ENCODE measurements around the gene FADS2. TPM values are rescaled to one million over a fixed set of nuclear protein-coding genes. Genes with fewer than 3 reads are reported as not detected.
A peak's percentile ranks its signal among the peaks of the same experiment; 100 is the strongest.

FADS2 gene
- total RNA-seq, 2 experiments from 2014 or later = 0.95 to 2.8 TPM

DNA sequence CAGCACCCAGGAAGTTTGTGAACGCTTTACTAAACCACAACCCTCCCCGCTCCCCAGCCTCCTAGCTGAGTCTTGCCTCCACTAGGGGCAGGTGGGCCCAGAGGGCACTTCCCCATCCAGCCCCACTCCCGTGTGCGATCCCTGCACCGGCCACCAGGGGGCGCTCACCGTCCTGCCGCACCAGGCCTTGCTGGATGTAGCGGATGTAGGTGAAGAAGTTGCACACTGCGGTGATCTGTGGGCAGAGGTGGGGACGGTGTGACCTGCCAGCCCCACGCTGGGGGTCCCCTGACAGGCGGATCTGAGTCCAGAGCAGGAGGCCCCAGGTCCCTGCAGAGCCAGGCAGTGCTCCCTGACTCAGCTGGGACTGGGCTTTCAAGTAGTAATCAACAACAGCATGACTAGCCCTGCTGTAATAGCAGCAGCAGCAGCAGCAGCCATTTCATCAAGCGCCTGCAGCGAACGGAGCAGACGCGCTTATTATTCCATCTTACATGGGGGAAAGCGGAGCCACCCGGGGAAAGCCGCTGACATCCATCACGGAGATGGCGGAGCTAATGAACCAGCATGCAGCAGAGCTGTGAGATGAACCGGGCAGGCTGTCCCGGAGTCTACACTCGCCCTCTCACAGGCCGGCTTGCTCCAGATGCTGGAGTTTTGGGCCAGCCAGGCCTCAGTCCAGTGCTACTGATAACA, 71.2 kb downstream of the FADS2 start:
- Histone ChIP-seq H3K36me3 (ENCODE audit: insufficient read depth, low read length) (no peaks in the 10 kb centered on the region), H3K4me3 (ENCODE audit: low read depth, low read length, poor library complexity, severe bottlenecking) (no peak overlapping the region), H3K9me3 (ENCODE audit: low read length) (no peaks in the 10 kb centered on the region), H3K4me2 (ENCODE audit: low read length) (peak overlapping the region; percentile 39; the same call in 1 of the 2 replicates), H3K9me2 (ENCODE audit: insufficient read depth, low read length) (no peaks in the 10 kb centered on the region), H3K79me2 (ENCODE audit: insufficient read depth, low read depth, low read length) (no peaks in the 10 kb centered on the region), H3K4me1 (ENCODE audit: insufficient read depth, low read length, poor library complexity, severe bottlenecking) (peaks cover 14% of the 10 kb centered on the region), H3K27ac (ENCODE audit: low read depth, low read length, poor library complexity, severe bottlenecking) (no peak overlapping the region), H2AFZ (ENCODE audit: low read length) (peak overlapping the region; percentile 37; the same call in 1 of the 2 replicates), H4K20me1 (ENCODE audit: insufficient read depth, low read length) (no peaks in the 10 kb centered on the region)
- POLR2A ChIA-PET = interaction anchor here (0.6 to 2.1 kb wide), 6 partner anchors 19 to 102 kb away, joined by 3 to 11 read pairs (median 3); no protein-coding TSS in a partner anchor
- CTCF ChIA-PET (ENCODE audit: unreplicated experiment) = interaction anchor here (0.5 to 4.2 kb wide), 18 partner anchors 9 to 252 kb away, joined by 3 to 28 read pairs (median 4); no protein-coding TSS in a partner anchor
- no peak for TF ChIP-seq EZH2phosphoT487 (IDR thresholded peaks at IDR 0.05; ENCODE audit: borderline replicate concordance, low read depth, low read length)
- TF ChIP-seq, protein P1, sequence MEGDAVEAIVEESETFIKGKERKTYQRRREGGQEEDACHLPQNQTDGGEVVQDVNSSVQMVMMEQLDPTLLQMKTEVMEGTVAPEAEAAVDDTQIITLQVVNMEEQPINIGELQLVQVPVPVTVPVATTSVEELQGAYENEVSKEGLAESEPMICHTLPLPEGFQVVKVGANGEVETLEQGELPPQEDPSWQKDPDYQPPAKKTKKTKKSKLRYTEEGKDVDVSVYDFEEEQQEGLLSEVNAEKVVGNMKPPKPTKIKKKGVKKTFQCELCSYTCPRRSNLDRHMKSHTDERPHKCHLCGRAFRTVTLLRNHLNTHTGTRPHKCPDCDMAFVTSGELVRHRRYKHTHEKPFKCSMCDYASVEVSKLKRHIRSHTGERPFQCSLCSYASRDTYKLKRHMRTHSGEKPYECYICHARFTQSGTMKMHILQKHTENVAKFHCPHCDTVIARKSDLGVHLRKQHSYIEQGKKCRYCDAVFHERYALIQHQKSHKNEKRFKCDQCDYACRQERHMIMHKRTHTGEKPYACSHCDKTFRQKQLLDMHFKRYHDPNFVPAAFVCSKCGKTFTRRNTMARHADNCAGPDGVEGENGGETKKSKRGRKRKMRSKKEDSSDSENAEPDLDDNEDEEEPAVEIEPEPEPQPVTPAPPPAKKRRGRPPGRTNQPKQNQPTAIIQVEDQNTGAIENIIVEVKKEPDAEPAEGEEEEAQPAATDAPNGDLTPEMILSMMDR (conservative IDR thresholded peaks at IDR 0.05; ENCODE audit: low read length) = peak; percentile 98
- intact Hi-C loops (cut with micrococcal nuclease; ENCODE audit: unreplicated experiment) = loop anchor here (1.0 to 5.0 kb wide), 4 partner anchors 48 to 208 kb away; no protein-coding TSS in a partner anchor
- peak; percentile 92 for DNase-seq (ENCODE audit: low spot score)
- BruUV-seq (replicated peaks) = no TSS peak

DNA sequence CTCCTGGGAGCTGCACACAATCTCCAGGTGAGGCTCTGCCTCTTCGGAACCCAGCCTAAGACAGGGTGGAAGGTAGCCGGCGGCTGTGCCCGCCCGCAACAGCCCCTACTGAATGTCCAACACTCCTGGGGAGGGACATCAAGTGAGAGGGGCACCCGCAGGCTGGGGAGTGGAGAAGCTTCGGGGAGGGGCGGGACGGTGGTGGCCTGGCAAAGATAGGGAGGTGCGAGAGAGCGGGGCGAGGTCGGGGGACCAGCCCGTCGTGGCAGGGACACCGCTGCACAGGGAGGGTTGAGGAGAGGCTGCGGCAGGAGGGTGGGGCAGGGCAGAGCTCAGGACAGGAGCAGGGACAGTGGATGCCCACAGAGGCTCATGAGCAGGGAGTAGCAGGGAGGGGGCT, 72.2 kb downstream of the FADS2 start:
- ChIA-PET CTCF (ENCODE audit: unreplicated experiment) (interaction anchor here (4.2 kb wide), 1 partner anchor 47 kb away, joined by 26 read pairs; no protein-coding TSS in a partner anchor), POLR2A (no interaction called here)
- H3K4me1 ChIP-seq (ENCODE audit: insufficient read depth, low read length, poor library complexity, severe bottlenecking) = peaks cover 14% of the 10 kb centered on the region
- H3K36me3 ChIP-seq (ENCODE audit: insufficient read depth, low read length) = no peaks in the 10 kb centered on the region
- H3K9me3 ChIP-seq (ENCODE audit: low read length) = no peaks in the 10 kb centered on the region
- H3K4me3 ChIP-seq (ENCODE audit: low read depth, low read length, poor library complexity, severe bottlenecking) = no peak overlapping the region
- no peaks in the 10 kb centered on the region for H3K79me2 ChIP-seq (ENCODE audit: insufficient read depth, low read depth, low read length)
- TF ChIP-seq EZH2phosphoT487 (IDR thresholded peaks at IDR 0.05; ENCODE audit: borderline replicate concordance, low read depth, low read length) = no peak
- TF ChIP-seq, protein P1 (conservative IDR thresholded peaks at IDR 0.05; ENCODE audit: low read length) = no peak
- H2AFZ ChIP-seq (ENCODE audit: low read length) = no peak overlapping the region
- no peak overlapping the region for H3K4me2 ChIP-seq (ENCODE audit: low read length)
- no peaks in the 10 kb centered on the region for H3K9me2 ChIP-seq (ENCODE audit: insufficient read depth, low read length)
- no peak overlapping the region for H3K27ac ChIP-seq (ENCODE audit: low read depth, low read length, poor library complexity, severe bottlenecking)
- no peaks in the 10 kb centered on the region for H4K20me1 ChIP-seq (ENCODE audit: insufficient read depth, low read length)
- DNase-seq (ENCODE audit: low spot score) = no peak
- BruUV-seq (replicated peaks) = no TSS peak
- intact Hi-C loops (cut with micrococcal nuclease; ENCODE audit: unreplicated experiment) = no loop called here

DNA sequence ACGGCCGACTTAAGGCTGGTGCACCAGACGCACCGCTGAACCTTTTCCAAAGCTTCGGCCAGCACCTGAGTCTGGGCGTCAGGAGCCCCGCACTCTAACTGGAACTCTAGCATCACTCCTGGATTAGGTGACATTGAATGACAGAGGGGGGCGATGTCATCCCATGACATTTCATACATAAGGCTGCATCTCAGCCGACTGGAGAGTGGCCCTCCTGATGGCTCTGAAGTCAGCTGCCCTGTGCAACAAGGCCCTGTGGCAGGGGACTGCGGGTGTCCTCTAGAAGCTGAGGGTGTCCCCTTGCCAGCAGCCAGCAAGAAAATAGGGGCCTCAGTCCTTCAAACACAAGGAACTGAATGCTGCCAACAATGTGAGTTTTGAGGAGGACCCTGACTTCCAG, 73.3 kb downstream of the FADS2 start:
- POLR2A ChIA-PET = interaction anchor here (0.6 kb wide), 1 partner anchor 21 kb away, joined by 3 read pairs; no protein-coding TSS in a partner anchor
- peaks cover 14% of the 10 kb centered on the region for H3K4me1 ChIP-seq (ENCODE audit: insufficient read depth, low read length, poor library complexity, severe bottlenecking)
- H2AFZ ChIP-seq (ENCODE audit: low read length) = no peak overlapping the region
- CTCF ChIA-PET (ENCODE audit: unreplicated experiment) = interaction anchor here (0.6 to 4.2 kb wide), 2 partner anchors 8 to 46 kb away, joined by 3 to 26 read pairs; no protein-coding TSS in a partner anchor
- H3K9me2 ChIP-seq (ENCODE audit: insufficient read depth, low read length) = no peaks in the 10 kb centered on the region
- no peak for TF ChIP-seq EZH2phosphoT487 (IDR thresholded peaks at IDR 0.05; ENCODE audit: borderline replicate concordance, low read depth, low read length)
- TF ChIP-seq, protein P1 (conservative IDR thresholded peaks at IDR 0.05; ENCODE audit: low read length) = 0 out of 2 replicates have a peak, but pooled peaks have one; percentile 22
- H3K79me2 ChIP-seq (ENCODE audit: insufficient read depth, low read depth, low read length) = no peaks in the 10 kb centered on the region
- no peaks in the 10 kb centered on the region for H3K9me3 ChIP-seq (ENCODE audit: low read length)
- no peaks in the 10 kb centered on the region for H4K20me1 ChIP-seq (ENCODE audit: insufficient read depth, low read length)
- DNase-seq (ENCODE audit: low spot score) = no peak
- no peak overlapping the region for H3K4me3 ChIP-seq (ENCODE audit: low read depth, low read length, poor library complexity, severe bottlenecking)
- no peak overlapping the region for H3K4me2 ChIP-seq (ENCODE audit: low read length)
- no peaks in the 10 kb centered on the region for H3K36me3 ChIP-seq (ENCODE audit: insufficient read depth, low read length)
- intact Hi-C loops (cut with micrococcal nuclease; ENCODE audit: unreplicated experiment) = no loop called here
- BruUV-seq (replicated peaks) = no TSS peak
- H3K27ac ChIP-seq (ENCODE audit: low read depth, low read length, poor library complexity, severe bottlenecking) = no peak overlapping the region

Measured in OCI-LY7 (cell line).